H1 (cell line): ENCODE results near the gene CHRNA5.

Source experiments
- BRCA1 ChIP-seq: IDR thresholded peaks from 2 replicates; pipeline ENCODE4 v1.6.1; 2012; ENCODE audit warnings: low read depth, low read length, improper control_type of control experiment
- CTCF ChIP-seq, 3 experiments: IDR thresholded peaks; 1 replicate in 2 of 3; 2 replicates in 1 of 3; pipeline versions ENCODE4 v1.5.1 to v1.6.1; 2011; ENCODE audit warnings: low read length in 3 of 3, mild to moderate bottlenecking in 3 of 3, inconsistent platforms in 2 of 3, low read depth in 1 of 3, moderate library complexity in 1 of 3; ENCODE audit not compliant: insufficient read depth in 1 of 3; ENCODE audit errors: control extremely low read depth in 1 of 3
- EZH2 ChIP-seq: fragments of 200-600 bp; sonication (generic); IDR thresholded peaks from 2 replicates; pipeline ENCODE4 v1.7.1; 2012; ENCODE audit warnings: low read depth, mild to moderate bottlenecking, moderate library complexity, low read length, inconsistent platforms; ENCODE audit not compliant: severe bottlenecking
- POLR2A ChIP-seq, 2 experiments: IDR thresholded peaks; 1 replicate in 1 of 2; 2 replicates in 1 of 2; pipeline ENCODE4 v1.6.1; 2011; ENCODE audit warnings: low read depth in 2 of 2, low read length in 2 of 2, mild to moderate bottlenecking in 2 of 2; ENCODE audit errors: control extremely low read depth in 1 of 2
- TEAD4 ChIP-seq: IDR thresholded peaks from 2 replicates; pipeline ENCODE4 v1.6.1; 2012; ENCODE audit warnings: low read depth, low read length, inconsistent platforms, mixed read lengths

DNA sequence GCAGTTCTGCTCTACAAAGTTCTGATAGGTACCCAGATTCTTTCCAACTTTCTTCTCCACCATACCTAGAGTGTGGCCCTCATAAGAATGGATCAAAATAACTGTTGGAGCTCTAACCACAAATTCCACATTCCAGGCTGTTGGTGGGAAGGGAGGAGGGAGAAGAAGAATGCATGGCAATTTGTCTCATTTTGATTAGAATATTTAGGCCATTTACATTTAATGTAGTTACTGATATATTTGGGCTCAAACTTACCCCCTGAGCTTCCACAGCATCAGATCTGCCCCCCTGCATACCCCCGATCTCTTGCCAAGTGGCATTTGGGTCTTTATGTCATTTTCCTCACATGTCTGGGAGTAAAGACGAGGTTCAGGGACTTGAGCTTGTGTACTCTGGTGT is 68.0 kb downstream of the CHRNA5 start:
- no peak for TF ChIP-seq TEAD4
- no peak for TF ChIP-seq POLR2A (IDR thresholded peaks at IDR 0.05; ENCODE audit: control extremely low read depth in 1 of 2, low read depth in 2 of 2, low read length in 2 of 2)
- TF ChIP-seq BRCA1: no peak
- TF ChIP-seq CTCF (IDR thresholded peaks at IDR 0.05; ENCODE audit: control extremely low read depth in 1 of 3, insufficient read depth in 1 of 3, low read depth in 1 of 3, low read length in 3 of 3): no peak
- no peak for TF ChIP-seq EZH2
